ENCODE measurements around the gene WASF2.
"Not testable (repeated sequence)": the region's sequence is repeated elsewhere in the genome, so short reads cannot be mapped to it uniquely, and the experiment has no call there.

Gene WASF2

DNA sequence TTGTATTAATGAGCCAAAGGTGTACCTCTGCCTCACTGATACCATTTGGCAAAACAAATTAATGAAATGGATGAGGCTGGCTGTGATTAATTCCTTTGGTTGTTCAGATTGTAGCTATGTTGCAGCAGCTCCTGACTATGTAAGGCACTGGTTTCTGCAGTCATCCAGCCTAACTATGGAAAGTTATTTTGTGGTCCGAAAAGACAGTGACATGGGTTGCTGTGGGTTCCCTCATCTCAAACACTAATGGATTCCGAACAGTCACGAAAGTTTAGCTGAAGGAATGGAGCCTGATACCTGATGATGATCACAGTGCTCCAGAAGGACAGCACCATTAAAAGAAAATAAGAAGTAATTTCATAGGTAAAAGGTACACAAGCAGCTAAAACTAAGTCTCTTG is 42.6 kb downstream of the WASF2 start:
- no peak for DNase-seq

- DNase-seq: no peak
Measured at GRCh38 chr1:27446496-27447020, 43.4 kb downstream of the WASF2 start.

DNA sequence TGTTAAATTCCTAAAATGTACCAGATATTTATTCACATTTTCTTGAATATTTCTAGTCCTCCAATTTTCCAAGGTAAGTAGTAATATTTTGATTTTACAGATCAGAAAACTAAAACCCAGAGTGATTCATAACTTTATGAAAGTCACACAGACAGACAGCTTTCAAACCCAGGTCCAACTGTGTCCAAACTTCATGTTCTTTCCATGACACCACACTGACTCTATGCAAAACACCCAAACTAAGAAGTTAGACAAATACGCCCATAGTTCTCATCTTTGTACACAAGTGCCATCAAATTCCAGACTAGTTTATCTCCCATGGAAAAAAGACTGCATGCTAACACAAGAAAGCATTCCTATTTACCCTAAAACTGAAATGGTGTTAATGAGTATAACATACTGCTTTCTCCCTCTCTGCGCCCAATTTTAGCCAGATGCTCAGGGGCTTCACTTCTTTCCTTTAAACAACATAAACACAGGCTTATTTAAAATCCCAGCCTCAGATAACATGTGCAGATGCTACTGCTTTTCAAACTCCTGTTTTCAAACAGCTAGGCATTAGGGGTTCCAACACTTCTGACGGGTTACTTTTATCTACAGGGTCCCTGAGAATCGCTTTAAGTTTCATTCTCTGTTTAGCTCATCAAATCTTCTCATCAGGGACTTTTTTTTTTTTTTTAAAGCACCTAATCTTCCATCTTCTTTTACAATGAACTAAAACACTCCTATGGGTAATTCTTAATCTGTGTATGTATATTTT is 44.6 kb downstream of the WASF2 start:
- no peak for DNase-seq

DNA sequence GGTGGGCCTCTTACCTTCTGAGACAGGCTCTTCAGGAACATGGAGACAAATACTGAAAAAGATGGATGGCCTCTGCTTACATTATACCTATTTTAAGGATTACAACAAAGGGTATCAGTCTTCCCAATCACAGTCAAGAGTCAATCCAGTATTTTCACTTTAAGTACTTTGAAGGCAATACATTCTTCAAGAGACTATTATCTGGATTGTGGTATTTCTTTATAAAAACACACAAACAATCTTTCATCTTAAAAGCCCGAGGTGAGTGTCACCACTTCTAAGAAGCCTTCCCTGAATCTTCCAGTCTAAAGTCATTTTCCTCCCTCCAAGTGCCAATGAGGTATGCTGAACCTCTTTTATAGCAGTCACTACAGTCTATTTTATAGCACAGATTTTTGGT is 45.3 kb downstream of the WASF2 start:
- no peak for DNase-seq

- DNase-seq: no peak
Measured at GRCh38 chr1:27439150-27439549, 50.8 kb downstream of the WASF2 start.

DNA sequence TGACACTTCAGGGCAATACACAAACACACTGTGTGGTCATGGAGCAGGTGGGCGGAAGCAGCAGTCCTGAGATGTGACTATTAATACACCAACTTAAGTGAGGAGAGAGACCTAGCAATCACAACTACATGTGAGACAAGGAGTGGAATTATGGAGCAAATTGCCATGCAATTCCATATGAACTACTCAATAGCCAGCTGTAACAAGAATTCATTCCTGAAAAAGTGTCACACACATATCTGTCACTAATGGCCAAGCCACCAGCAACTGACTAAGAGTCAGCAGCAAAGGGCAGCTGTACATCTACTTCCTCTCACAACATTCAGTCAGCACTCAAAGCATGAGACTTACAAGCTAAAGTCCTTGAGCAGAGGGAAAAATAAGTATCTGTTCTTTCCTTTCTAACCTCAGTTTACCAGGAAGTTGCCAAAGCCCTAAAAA is 51.3 kb downstream of the WASF2 start:
- DNase-seq: no peak

- no peak for DNase-seq
Measured at GRCh38 chr1:27436204-27437159, 53.5 kb downstream of the WASF2 start.

GRCh38 chr1:27435566-27436203 is 54.3 kb downstream of the WASF2 start:
- DNase-seq: no peak

GRCh38 chr1:27433706-27434105 is 56.3 kb downstream of the WASF2 start:
- DNase-seq: no peak

DNA sequence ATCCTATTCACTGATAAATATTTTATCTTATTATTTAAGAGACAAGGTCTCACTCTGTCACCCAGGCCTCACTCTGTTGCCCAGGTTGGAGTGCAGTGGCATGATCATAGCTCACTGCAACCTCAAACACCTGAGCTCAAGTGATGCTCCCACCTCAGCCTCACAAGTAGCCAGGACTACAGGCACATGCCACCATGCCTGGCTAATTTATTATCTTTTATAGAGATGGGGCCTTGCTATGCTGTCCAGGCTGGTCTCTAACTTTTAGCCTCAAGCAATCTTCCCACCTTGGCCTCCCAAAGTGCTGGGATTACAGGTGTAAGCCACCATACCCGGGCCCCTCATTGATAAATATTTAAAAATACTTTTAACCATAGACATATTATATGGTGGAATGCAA is 57.2 kb downstream of the WASF2 start:
- DNase-seq: not testable (repeated sequence)

GRCh38 chr1:27431601-27431940 is 58.4 kb downstream of the WASF2 start:
- no peak for DNase-seq

DNA sequence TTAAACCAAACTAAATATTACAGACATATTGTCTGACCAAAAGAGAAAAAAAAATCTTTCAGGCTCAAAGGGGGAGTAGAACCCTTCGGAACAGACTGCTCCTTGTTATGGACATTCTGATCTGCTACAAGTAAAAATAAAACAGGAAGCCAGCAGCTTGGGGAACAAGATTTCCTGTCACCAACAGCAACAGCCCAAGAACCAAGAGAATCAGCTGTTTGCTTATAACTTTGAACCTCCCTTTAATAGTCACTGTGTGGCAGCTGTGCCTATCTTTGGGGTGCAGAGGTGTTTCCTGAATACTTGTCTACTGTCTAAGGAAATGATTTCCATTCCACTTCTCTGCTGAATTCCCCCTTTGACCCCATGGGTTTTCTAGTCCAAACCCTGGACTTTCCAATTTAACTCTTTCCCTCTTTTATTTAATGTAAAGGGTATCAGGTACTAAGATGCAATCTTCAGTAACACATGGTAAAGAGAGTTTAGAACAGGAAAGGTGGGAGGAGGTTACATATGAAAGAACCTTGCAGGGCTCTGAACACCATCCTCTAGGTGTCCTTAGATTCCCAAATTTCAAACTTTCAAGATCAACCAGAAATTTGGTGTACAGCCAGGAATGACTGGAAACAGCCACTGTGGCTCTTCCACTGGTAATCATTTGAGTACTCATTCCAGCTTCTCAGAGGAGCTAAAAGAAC is 58.9 kb downstream of the WASF2 start:
- no peak for DNase-seq

GRCh38 chr1:27429029-27429425 is 60.9 kb downstream of the WASF2 start:
- DNase-seq: no peak

DNA sequence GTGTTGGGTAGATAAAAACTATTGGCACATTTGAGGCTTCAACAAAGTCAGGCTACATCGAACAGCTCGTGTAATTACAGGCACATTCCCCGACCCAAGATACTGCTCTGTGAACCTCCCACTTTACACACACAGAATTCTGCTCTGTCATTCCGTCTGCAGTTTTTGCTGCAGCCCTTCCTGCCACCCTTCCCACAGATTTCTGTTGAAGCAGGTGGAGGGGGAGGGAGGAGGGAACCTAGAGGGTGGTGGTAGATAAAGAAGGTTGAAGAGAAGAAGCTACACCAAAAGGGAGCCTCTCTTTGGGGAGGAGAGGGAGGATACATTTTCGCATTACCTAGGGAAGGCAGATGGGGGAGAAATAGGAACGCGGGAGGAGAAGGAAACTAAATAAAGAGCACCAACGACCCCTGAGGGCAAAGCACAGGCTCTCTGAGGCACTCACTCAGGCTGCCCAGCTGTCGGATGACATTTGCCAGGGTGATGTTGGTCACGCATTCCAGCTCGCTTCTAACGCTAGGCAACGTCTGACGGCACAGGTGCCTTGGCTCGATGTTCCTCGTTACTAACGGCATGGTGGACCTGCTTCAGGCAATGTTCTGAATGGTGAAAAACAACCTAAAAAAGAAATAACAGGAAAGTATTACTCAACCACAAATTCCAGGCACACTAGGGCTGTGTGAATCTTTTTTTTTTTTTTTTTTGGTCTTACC is 61.5 kb downstream of the WASF2 start:
- no peak for DNase-seq

DNA sequence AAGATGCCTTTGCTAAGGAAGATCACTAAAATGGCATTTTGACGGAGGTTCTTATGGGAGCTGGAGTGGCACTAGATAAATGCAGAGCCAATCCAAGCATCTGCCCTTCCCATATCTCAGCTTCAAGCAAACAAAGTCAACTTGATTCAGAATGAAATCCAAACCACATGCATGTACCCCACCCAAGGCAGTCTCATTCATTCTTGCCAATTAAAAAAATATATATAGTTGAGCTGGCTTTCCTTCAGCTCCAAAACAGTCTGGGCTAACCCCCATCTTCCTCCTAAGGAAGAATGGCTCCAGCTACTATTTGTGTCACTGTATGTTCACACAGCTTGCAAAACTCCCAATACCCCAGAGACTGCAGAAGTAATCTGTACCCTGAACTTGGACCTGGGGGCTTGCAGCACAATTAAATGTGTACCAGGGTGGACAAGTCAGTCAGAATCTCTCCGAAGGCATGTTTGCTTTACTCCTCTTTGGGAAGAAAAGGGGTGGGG is 62.1 kb downstream of the WASF2 start:
- no peak for DNase-seq

DNA sequence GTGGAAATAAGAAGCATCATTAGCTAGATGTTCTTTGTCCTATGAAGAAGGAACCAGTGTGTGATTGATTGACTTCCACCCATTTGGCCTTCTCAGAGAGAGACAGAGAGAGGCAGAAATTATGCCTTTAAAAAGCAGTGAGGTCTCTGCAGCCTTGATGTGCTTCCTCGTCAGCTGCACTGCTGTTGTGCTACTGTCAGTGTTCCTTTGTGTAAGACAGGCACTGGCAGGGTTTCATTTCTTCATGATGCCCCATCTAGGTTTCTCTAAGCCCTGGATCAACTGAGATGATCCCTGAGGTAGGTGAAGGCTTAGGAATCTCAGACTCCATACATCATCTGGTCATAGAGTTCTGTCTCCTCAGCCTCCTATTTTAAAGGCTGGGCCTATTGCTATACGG is 62.6 kb downstream of the WASF2 start:
- DNase-seq: no peak

DNA sequence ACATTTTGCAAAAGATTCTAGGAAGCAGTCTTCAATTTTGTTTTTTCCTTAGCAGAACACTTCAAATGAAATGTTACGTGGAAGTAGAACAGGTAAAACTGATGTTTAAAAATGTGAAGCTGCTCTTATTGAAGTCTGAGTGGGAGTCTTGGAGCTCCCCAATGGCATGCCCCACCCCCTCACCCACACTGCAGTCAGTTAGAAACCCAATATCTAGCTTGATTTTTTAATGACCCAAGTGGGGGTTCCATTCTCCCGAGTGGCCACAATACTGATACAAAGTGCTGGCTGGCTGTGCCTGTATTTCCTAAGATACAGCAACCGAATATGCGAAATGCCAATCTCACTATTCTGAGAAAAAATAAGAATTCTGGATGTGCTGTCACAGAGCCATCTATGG is 66.3 kb downstream of the WASF2 start:
- DNase-seq: no peak

- DNase-seq: no peak
Measured at GRCh38 chr1:27418326-27419185, 71.4 kb downstream of the WASF2 start.

GRCh38 chr1:27417713-27418112 is 72.3 kb downstream of the WASF2 start:
- DNase-seq: no peak

GRCh38 chr1:27416387-27417111 is 73.4 kb downstream of the WASF2 start:
- peak; percentile 85 for DNase-seq
